LoVo (cell line): Measurements from ENCODE around the gene HBE1.
"Not testable (repeated sequence)": the region's sequence is repeated elsewhere in the genome, so short reads cannot be mapped to it uniquely, and the experiment has no call there.

Source experiments
- DNase-seq: peaks from one replicate; pipeline ENCODE4 v3.0.0-alpha.2; 2016; ENCODE audit warnings: low spot score

Gene HBE1

GRCh38 chr11:5269715-5270147 is at the start of gene HBE1:
Gene HBE1 (minus strand): TSS chr11:5269945. CDS start chr11:5269890, 55 bp downstream.
- no peak for DNase-seq

- no peak for DNase-seq
These were observed 47.5 kb upstream of the HBE1 start for GRCh38 chr11:5317292-5317691.

GRCh38 chr11:5313326-5314023 is 43.7 kb upstream of the HBE1 start:
- not testable (repeated sequence) for DNase-seq

- DNase-seq = no peak
These were observed 40.7 kb upstream of the HBE1 start for GRCh38 chr11:5310423-5310822.

- no peak for DNase-seq
These were observed 37.7 kb upstream of the HBE1 start for GRCh38 chr11:5307256-5308019.

GRCh38 chr11:5304046-5304445 is 34.3 kb upstream of the HBE1 start:
- DNase-seq = no peak

GRCh38 chr11:5303626-5304025 is 33.9 kb upstream of the HBE1 start:
- DNase-seq = no peak

GRCh38 chr11:5301846-5302245 is 32.1 kb upstream of the HBE1 start, which contains the start of gene OR51B4:
Gene OR51B4 (minus strand): TSS chr11:5301946. CDS start chr11:5301946, 0 bp downstream.
- no peak for DNase-seq

GRCh38 chr11:5300251-5300650 is 30.5 kb upstream of the HBE1 start:
- no peak for DNase-seq

GRCh38 chr11:5298451-5298850 is 28.7 kb upstream of the HBE1 start:
- no peak for DNase-seq

GRCh38 chr11:5297721-5298323 is 28.1 kb upstream of the HBE1 start:
- no peak for DNase-seq

- not testable (repeated sequence) for DNase-seq
These were observed 24.7 kb upstream of the HBE1 start for GRCh38 chr11:5294342-5294995.

- no peak for DNase-seq
These were observed 23.3 kb upstream of the HBE1 start for GRCh38 chr11:5293028-5293427.

GRCh38 chr11:5291207-5291838 is 21.6 kb upstream of the HBE1 start:
- peak; percentile 41 for DNase-seq

GRCh38 chr11:5290106-5290505 is 20.4 kb upstream of the HBE1 start:
- DNase-seq = no peak

GRCh38 chr11:5289696-5290095 is 20.0 kb upstream of the HBE1 start:
- no peak for DNase-seq

- DNase-seq = no peak
These were observed 19.3 kb upstream of the HBE1 start for GRCh38 chr11:5288906-5289550.

- no peak for DNase-seq
These were observed 18.6 kb upstream of the HBE1 start for GRCh38 chr11:5288108-5288905.

GRCh38 chr11:5286901-5287300 is 17.2 kb upstream of the HBE1 start:
- DNase-seq = no peak

- DNase-seq = no peak
These were observed 16.6 kb upstream of the HBE1 start for GRCh38 chr11:5286351-5286750.
